Measurements from ENCODE around the gene PARD3. TPM values are rescaled to one million over a fixed set of nuclear protein-coding genes. Genes with fewer than 3 reads are reported as not detected.
"Not testable (repeated sequence)": the region's sequence is repeated elsewhere in the genome, so short reads cannot be mapped to it uniquely, and the experiment has no call there.

The PARD3 gene
- total RNA-seq, 3 donors from 2014 or later (not counting 1 experiment from before 2014, with no cell fraction given) = 0.14 to 0.49 (median 0.38) TPM

DNA sequence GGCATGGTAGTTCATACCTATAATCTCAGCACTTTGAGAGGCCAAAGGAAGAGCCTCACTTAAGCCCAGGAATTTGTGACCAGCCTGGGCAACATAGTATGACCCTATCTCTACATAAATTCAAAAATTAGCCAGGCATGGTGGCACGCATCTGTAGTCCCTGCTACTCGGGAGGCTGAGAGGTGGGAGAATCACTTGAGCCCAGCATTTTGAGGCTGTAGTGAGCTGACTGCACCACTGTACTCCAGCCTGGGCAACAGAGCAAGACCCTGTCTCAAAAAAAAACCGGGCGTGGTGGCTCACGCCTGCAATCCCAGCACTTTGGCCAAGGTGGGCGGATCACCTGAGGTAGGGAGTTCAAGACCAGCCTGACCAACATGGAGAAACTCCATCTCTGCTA, 19.8 kb downstream of the PARD3 start:
- no peaks in the 10 kb centered on the region for H3K36me3 Mint-ChIP-seq
- H3K27ac ChIP-seq (ENCODE audit: low read length) = no peak overlapping the region
- WGBS (ENCODE audit: insufficient coverage) = 94% methylated on average over 6 of the region's 6 CpGs
- no peak overlapping the region for H3K4me3 ChIP-seq (ENCODE audit: low read length)
- no peaks in the 10 kb centered on the region for H3K27me3 ChIP-seq (ENCODE audit: control insufficient read depth, insufficient read depth, low read length)
- no peaks in the 10 kb centered on the region for H3K4me1 Mint-ChIP-seq
- H3K27me3 Mint-ChIP-seq (ENCODE audit: low read depth in 2 of 2) = peaks cover 0 to 9% of the 10 kb centered on the region in 2 donors
- H3K9me3 ChIP-seq (ENCODE audit: control insufficient read depth, insufficient read depth, low read length) = no peaks in the 10 kb centered on the region
- no peak overlapping the region for H3K27ac Mint-ChIP-seq
- TF ChIP-seq, protein P1, sequence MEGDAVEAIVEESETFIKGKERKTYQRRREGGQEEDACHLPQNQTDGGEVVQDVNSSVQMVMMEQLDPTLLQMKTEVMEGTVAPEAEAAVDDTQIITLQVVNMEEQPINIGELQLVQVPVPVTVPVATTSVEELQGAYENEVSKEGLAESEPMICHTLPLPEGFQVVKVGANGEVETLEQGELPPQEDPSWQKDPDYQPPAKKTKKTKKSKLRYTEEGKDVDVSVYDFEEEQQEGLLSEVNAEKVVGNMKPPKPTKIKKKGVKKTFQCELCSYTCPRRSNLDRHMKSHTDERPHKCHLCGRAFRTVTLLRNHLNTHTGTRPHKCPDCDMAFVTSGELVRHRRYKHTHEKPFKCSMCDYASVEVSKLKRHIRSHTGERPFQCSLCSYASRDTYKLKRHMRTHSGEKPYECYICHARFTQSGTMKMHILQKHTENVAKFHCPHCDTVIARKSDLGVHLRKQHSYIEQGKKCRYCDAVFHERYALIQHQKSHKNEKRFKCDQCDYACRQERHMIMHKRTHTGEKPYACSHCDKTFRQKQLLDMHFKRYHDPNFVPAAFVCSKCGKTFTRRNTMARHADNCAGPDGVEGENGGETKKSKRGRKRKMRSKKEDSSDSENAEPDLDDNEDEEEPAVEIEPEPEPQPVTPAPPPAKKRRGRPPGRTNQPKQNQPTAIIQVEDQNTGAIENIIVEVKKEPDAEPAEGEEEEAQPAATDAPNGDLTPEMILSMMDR (IDR thresholded peaks at IDR 0.05) = no peak
- intact Hi-C loops (cut with micrococcal nuclease) = no loop called here
- ATAC-seq (no peak), DNase-seq (no peak)
- H3K9me3 Mint-ChIP-seq = no peaks in the 10 kb centered on the region
- no peak overlapping the region for H3K4me3 Mint-ChIP-seq
- H3K4me1 ChIP-seq (ENCODE audit: control insufficient read depth, insufficient read depth, low read length) = no peaks in the 10 kb centered on the region
- H3K36me3 ChIP-seq (ENCODE audit: control insufficient read depth, insufficient read depth, low read length) = no peaks in the 10 kb centered on the region

DNA sequence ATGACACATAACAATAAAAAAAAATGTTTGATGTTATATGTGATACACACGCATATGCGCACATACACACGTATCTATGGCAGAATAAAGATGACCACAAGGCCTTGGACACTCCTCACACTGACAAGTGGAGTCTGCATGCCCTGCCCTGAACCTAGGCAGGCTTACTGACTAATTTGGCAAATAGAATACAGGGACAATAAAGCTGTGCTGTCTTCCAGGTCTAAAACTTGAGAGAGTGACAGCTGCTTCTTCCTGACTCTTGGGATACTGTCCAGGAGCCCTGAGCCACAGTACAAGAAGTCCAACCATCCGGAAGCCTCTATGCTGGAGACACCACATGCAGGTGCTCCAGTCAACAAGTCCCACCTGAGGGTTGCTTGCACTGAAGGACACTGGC, 20.3 kb downstream of the PARD3 start:
- no peaks in the 10 kb centered on the region for H3K9me3 Mint-ChIP-seq
- H3K4me1 Mint-ChIP-seq = no peaks in the 10 kb centered on the region
- ATAC-seq = no peak
- no peak overlapping the region for H3K4me3 ChIP-seq (ENCODE audit: low read length)
- H3K27me3 Mint-ChIP-seq (ENCODE audit: low read depth in 2 of 2) = peaks cover 0 to 9% of the 10 kb centered on the region in 2 donors
- no peaks in the 10 kb centered on the region for H3K36me3 ChIP-seq (ENCODE audit: control insufficient read depth, insufficient read depth, low read length)
- H3K4me3 Mint-ChIP-seq = no peak overlapping the region
- no peaks in the 10 kb centered on the region for H3K4me1 ChIP-seq (ENCODE audit: control insufficient read depth, insufficient read depth, low read length)
- 94% methylated on average over 4 of the region's 4 CpGs for WGBS (ENCODE audit: insufficient coverage)
- TF ChIP-seq, protein P1 (IDR thresholded peaks at IDR 0.05) = no peak
- no peak for DNase-seq
- H3K27ac ChIP-seq (ENCODE audit: low read length) = no peak overlapping the region
- H3K9me3 ChIP-seq (ENCODE audit: control insufficient read depth, insufficient read depth, low read length) = no peaks in the 10 kb centered on the region
- H3K27me3 ChIP-seq (ENCODE audit: control insufficient read depth, insufficient read depth, low read length) = no peaks in the 10 kb centered on the region
- H3K27ac Mint-ChIP-seq = no peak overlapping the region
- intact Hi-C loops (cut with micrococcal nuclease) = no loop called here
- H3K36me3 Mint-ChIP-seq = no peaks in the 10 kb centered on the region

DNA sequence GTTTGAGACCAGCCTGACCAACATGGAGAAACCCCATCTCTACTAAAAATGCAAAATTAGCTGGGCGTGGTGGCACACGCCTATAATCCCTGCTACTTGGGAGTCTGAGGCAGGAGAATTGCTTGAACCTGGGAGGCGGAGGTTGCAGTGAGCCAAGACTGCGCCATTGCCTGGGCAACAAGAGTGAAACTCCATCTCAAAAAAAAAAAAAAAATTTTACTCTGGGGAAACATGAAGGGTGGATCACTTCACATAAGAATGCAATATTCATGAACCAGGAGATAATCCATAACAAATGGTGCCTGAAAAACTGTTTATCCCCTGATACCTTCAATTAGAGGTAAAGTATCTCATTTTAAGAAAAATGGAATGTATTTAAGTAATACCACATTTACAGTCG, 21.5 kb downstream of the PARD3 start:
- H3K27ac Mint-ChIP-seq; H3K4me3 ChIP-seq (ENCODE audit: low read length); ATAC-seq; DNase-seq; H3K4me1 ChIP-seq (ENCODE audit: control insufficient read depth, insufficient read depth, low read length); H3K4me3 Mint-ChIP-seq; H3K27me3 ChIP-seq (ENCODE audit: control insufficient read depth, insufficient read depth, low read length); H3K9me3 Mint-ChIP-seq; H3K9me3 ChIP-seq (ENCODE audit: control insufficient read depth, insufficient read depth, low read length); H3K27ac ChIP-seq (ENCODE audit: low read length); intact Hi-C loops (cut with micrococcal nuclease); H3K27me3 Mint-ChIP-seq (ENCODE audit: low read depth in 2 of 2); H3K36me3 ChIP-seq (ENCODE audit: control insufficient read depth, insufficient read depth, low read length); H3K4me1 Mint-ChIP-seq; H3K36me3 Mint-ChIP-seq: not testable (repeated sequence)
- WGBS (ENCODE audit: insufficient coverage) = 100% methylated on average over 4 of the region's 5 CpGs

DNA sequence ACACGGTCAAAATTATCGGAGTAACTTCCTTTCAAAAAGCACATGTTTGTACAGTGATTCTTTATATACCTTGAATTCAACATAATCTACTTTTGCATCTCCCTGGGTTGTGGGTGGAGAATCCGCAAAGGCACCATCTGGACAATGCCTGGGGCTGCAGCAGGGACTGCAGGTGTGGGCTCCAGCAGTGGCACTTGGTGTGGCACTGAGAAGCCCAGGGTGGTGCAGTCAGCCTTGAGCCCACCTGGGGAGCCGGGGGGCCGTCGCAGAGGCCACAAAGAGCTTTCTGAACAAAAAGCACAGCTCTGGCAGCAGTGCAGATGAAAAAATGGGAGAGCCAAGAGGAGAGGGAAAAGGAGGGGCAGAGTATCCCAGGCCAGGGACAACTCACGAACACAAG, 22.2 kb downstream of the PARD3 start:
- Mint-ChIP-seq H3K9me3 (no peaks in the 10 kb centered on the region), H3K4me1 (no peaks in the 10 kb centered on the region), H3K27me3 (ENCODE audit: low read depth in 2 of 2) (peaks cover 0 to 6% of the 10 kb centered on the region in 2 donors), H3K36me3 (no peaks in the 10 kb centered on the region), H3K27ac (no peak overlapping the region), H3K4me3 (no peak overlapping the region)
- Histone ChIP-seq H3K27me3 (ENCODE audit: control insufficient read depth, insufficient read depth, low read length) (no peaks in the 10 kb centered on the region), H3K27ac (ENCODE audit: low read length) (no peak overlapping the region), H3K4me3 (ENCODE audit: low read length) (no peak overlapping the region), H3K4me1 (ENCODE audit: control insufficient read depth, insufficient read depth, low read length) (no peaks in the 10 kb centered on the region), H3K36me3 (ENCODE audit: control insufficient read depth, insufficient read depth, low read length) (no peaks in the 10 kb centered on the region), H3K9me3 (ENCODE audit: control insufficient read depth, insufficient read depth, low read length) (no peaks in the 10 kb centered on the region)
- no peak for ATAC-seq
- DNase-seq = no peak
- intact Hi-C loops (cut with micrococcal nuclease) = no loop called here
- 88% methylated on average over 5 of the region's 7 CpGs for WGBS (ENCODE audit: insufficient coverage)
- TF ChIP-seq, protein P1 (IDR thresholded peaks at IDR 0.05) = no peak
